HEK293 (cell line): Measurements from ENCODE around the gene KLLN.

Experiments
- BCL11A ChIP-seq: fragments of 450-650 bp; formaldehyde crosslinking; IDR thresholded peaks from 2 replicates; pipeline ENCODE4 v1.5.1; 2016; ENCODE audit warnings: low read depth, missing biosample characterization, missing genetic modification characterization
- KLF7 ChIP-seq: fragments of 450-650 bp; formaldehyde crosslinking; IDR thresholded peaks from 2 replicates; pipeline ENCODE4 v1.5.1; 2016; ENCODE audit warnings: missing biosample characterization, missing genetic modification characterization, borderline replicate concordance
- ZBTB20 ChIP-seq: fragments of 450-650 bp; formaldehyde crosslinking; IDR thresholded peaks from 2 replicates; pipeline ENCODE4 v1.5.1; 2016; ENCODE audit warnings: missing biosample characterization, missing genetic modification characterization
- ZNF10 ChIP-seq: fragments of 450-650 bp; formaldehyde crosslinking; IDR thresholded peaks from 2 replicates; pipeline ENCODE4 v1.5.1; 2017; ENCODE audit warnings: missing biosample characterization, missing genetic modification characterization
- ZNF184 ChIP-seq: fragments of 450-650 bp; IDR thresholded peaks from 2 replicates; pipeline ENCODE4 v1.5.1; 2018; ENCODE audit warnings: missing biosample characterization, mild to moderate bottlenecking, missing genetic modification characterization
- ZNF501 ChIP-seq: fragments of 450-650 bp; formaldehyde crosslinking; IDR thresholded peaks from 2 replicates; pipeline ENCODE4 v1.5.1; 2016; ENCODE audit warnings: missing biosample characterization, missing genetic modification characterization
- ZNF561 ChIP-seq: fragments of 450-650 bp; IDR thresholded peaks from 2 replicates; pipeline ENCODE4 v1.5.1; 2018; ENCODE audit warnings: missing biosample characterization, missing genetic modification characterization, borderline replicate concordance
- ZXDB ChIP-seq: fragments of 450-650 bp; formaldehyde crosslinking; IDR thresholded peaks from 2 replicates; pipeline ENCODE4 v1.5.1; 2016; ENCODE audit warnings: missing biosample characterization, missing genetic modification characterization
- TF ChIP-seq, protein P1 (sequence below): fragments of 450-650 bp; formaldehyde crosslinking; IDR thresholded peaks from 2 replicates; pipeline ENCODE4 v1.5.1; 2016; ENCODE audit warnings: missing biosample characterization, missing genetic modification characterization
- TF ChIP-seq, protein P2 (sequence below): fragments of 450-650 bp; formaldehyde crosslinking; IDR thresholded peaks from 2 replicates; pipeline ENCODE4 v1.5.1; 2016; ENCODE audit warnings: missing biosample characterization, missing genetic modification characterization
- TF ChIP-seq, protein P3 (sequence below): fragments of 450-650 bp; formaldehyde crosslinking; IDR thresholded peaks from 2 replicates; pipeline ENCODE4 v1.5.1; 2016; ENCODE audit warnings: missing biosample characterization, missing genetic modification characterization
- TF ChIP-seq, protein P4 (sequence below): fragments of 450-650 bp; formaldehyde crosslinking; IDR thresholded peaks from 2 replicates; pipeline ENCODE4 v1.5.1; 2016; ENCODE audit warnings: missing biosample characterization, missing genetic modification characterization
- TF ChIP-seq, protein P5 (sequence below): fragments of 450-650 bp; formaldehyde crosslinking; IDR thresholded peaks from 2 replicates; pipeline ENCODE4 v1.5.1; 2017; ENCODE audit warnings: missing biosample characterization, missing genetic modification characterization
- TF ChIP-seq, protein P6 (sequence below): fragments of 450-650 bp; IDR thresholded peaks from 2 replicates; pipeline ENCODE4 v1.5.1; 2018; ENCODE audit warnings: missing biosample characterization, missing genetic modification characterization
- TF ChIP-seq, protein P7 (sequence below): fragments of 450-650 bp; formaldehyde crosslinking; IDR thresholded peaks from 2 replicates; pipeline ENCODE4 v1.5.1; 2017; ENCODE audit warnings: missing biosample characterization, mild to moderate bottlenecking, missing genetic modification characterization, moderate library complexity
- TF ChIP-seq, protein P8 (sequence below): fragments of 450-650 bp; formaldehyde crosslinking; IDR thresholded peaks from 2 replicates; pipeline ENCODE4 v1.5.1; 2016; ENCODE audit warnings: missing biosample characterization, missing genetic modification characterization
- TF ChIP-seq, protein P9 (sequence below): fragments of 450-650 bp; formaldehyde crosslinking; IDR thresholded peaks from 2 replicates; pipeline ENCODE4 v1.5.1; 2016; ENCODE audit warnings: missing biosample characterization, missing genetic modification characterization

Gene KLLN

DNA sequence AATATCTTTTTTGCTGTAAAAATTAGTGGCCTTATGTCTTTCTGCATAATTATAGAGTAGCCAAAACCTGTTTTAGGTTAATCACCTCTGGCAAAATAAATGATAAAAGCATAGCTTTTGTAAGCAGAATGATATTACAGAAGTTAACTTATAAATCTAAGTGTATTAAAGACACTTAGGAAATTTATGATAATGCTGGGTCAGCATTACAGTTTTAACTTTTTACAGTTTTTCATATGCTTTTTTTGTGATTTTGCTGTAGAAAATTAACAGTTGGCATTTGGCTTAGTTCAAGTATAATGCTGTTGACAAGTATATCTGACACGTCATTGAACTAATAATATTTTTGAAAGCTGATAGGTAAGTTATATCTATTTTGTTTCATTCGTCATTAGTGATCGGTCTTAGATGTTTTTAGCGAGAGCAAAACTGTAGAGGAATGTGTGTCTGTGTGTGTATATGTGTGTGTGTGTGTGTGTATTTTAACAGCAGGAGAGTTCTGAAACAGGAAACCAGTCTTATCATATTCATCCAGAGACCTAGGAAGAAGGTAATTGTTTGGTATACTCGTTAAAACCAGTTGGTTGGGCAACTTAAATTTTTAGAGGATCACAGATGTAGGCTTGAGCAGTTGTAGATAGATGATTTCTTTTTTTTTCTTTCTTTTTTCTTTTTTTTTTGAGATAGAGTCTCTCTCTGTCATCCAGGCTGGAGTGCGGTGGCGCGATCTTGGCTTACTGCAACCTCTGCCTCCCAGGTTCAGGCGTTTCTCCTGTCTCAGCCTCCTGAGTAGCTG, 15.5 kb upstream of the KLLN start (continued):
- TF ChIP-seq, protein P1, sequence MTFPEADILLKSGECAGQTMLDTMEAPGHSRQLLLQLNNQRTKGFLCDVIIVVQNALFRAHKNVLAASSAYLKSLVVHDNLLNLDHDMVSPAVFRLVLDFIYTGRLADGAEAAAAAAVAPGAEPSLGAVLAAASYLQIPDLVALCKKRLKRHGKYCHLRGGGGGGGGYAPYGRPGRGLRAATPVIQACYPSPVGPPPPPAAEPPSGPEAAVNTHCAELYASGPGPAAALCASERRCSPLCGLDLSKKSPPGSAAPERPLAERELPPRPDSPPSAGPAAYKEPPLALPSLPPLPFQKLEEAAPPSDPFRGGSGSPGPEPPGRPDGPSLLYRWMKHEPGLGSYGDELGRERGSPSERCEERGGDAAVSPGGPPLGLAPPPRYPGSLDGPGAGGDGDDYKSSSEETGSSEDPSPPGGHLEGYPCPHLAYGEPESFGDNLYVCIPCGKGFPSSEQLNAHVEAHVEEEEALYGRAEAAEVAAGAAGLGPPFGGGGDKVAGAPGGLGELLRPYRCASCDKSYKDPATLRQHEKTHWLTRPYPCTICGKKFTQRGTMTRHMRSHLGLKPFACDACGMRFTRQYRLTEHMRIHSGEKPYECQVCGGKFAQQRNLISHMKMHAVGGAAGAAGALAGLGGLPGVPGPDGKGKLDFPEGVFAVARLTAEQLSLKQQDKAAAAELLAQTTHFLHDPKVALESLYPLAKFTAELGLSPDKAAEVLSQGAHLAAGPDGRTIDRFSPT (tag by site-specific recombination) = peak; percentile 66; the same call in 1 of the 2 replicates
- TF ChIP-seq, protein P2, sequence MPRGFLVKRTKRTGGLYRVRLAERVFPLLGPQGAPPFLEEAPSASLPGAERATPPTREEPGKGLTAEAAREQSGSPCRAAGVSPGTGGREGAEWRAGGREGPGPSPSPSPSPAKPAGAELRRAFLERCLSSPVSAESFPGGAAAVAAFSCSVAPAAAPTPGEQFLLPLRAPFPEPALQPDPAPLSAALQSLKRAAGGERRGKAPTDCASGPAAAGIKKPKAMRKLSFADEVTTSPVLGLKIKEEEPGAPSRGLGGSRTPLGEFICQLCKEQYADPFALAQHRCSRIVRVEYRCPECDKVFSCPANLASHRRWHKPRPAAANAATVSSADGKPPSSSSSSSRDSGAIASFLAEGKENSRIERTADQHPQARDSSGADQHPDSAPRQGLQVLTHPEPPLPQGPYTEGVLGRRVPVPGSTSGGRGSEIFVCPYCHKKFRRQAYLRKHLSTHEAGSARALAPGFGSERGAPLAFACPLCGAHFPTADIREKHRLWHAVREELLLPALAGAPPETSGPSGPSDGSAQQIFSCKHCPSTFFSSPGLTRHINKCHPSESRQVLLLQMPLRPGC (tag by site-specific recombination) = peak; percentile 99
- TF ChIP-seq, protein P3, sequence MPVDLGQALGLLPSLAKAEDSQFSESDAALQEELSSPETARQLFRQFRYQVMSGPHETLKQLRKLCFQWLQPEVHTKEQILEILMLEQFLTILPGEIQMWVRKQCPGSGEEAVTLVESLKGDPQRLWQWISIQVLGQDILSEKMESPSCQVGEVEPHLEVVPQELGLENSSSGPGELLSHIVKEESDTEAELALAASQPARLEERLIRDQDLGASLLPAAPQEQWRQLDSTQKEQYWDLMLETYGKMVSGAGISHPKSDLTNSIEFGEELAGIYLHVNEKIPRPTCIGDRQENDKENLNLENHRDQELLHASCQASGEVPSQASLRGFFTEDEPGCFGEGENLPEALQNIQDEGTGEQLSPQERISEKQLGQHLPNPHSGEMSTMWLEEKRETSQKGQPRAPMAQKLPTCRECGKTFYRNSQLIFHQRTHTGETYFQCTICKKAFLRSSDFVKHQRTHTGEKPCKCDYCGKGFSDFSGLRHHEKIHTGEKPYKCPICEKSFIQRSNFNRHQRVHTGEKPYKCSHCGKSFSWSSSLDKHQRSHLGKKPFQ (tag by site-specific recombination) = peak; percentile 93
- TF ChIP-seq ZNF10 (peak; percentile 57; the same call in 1 of the 2 replicates), ZNF501 (peak; percentile 81), KLF7 (tag by site-specific recombination) (peak; percentile 75; the same call in 1 of the 2 replicates), BCL11A (peak; percentile 72; the same call in 1 of the 2 replicates), ZBTB20 (no peak), ZXDB (tag by site-specific recombination) (peak; percentile 96), ZNF184 (tag by site-specific recombination) (no peak), ZNF561 (tag by site-specific recombination) (0 out of 2 replicates have a peak, but pooled peaks have one; percentile 21)
- TF ChIP-seq, protein P4, sequence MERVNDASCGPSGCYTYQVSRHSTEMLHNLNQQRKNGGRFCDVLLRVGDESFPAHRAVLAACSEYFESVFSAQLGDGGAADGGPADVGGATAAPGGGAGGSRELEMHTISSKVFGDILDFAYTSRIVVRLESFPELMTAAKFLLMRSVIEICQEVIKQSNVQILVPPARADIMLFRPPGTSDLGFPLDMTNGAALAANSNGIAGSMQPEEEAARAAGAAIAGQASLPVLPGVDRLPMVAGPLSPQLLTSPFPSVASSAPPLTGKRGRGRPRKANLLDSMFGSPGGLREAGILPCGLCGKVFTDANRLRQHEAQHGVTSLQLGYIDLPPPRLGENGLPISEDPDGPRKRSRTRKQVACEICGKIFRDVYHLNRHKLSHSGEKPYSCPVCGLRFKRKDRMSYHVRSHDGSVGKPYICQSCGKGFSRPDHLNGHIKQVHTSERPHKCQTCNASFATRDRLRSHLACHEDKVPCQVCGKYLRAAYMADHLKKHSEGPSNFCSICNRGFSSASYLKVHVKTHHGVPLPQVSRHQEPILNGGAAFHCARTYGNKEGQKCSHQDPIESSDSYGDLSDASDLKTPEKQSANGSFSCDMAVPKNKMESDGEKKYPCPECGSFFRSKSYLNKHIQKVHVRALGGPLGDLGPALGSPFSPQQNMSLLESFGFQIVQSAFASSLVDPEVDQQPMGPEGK (tag by site-specific recombination) = 0 out of 2 replicates have a peak, but pooled peaks have one; percentile 36
- TF ChIP-seq, protein P5, sequence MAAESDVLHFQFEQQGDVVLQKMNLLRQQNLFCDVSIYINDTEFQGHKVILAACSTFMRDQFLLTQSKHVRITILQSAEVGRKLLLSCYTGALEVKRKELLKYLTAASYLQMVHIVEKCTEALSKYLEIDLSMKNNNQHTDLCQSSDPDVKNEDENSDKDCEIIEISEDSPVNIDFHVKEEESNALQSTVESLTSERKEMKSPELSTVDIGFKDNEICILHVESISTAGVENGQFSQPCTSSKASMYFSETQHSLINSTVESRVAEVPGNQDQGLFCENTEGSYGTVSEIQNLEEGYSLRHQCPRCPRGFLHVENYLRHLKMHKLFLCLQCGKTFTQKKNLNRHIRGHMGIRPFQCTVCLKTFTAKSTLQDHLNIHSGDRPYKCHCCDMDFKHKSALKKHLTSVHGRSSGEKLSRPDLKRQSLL (tag by site-specific recombination) = no peak
- TF ChIP-seq, protein P6, sequence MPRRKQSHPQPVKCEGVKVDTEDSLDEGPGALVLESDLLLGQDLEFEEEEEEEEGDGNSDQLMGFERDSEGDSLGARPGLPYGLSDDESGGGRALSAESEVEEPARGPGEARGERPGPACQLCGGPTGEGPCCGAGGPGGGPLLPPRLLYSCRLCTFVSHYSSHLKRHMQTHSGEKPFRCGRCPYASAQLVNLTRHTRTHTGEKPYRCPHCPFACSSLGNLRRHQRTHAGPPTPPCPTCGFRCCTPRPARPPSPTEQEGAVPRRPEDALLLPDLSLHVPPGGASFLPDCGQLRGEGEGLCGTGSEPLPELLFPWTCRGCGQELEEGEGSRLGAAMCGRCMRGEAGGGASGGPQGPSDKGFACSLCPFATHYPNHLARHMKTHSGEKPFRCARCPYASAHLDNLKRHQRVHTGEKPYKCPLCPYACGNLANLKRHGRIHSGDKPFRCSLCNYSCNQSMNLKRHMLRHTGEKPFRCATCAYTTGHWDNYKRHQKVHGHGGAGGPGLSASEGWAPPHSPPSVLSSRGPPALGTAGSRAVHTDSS (tag by site-specific recombination) = no peak
- TF ChIP-seq, protein P7, sequence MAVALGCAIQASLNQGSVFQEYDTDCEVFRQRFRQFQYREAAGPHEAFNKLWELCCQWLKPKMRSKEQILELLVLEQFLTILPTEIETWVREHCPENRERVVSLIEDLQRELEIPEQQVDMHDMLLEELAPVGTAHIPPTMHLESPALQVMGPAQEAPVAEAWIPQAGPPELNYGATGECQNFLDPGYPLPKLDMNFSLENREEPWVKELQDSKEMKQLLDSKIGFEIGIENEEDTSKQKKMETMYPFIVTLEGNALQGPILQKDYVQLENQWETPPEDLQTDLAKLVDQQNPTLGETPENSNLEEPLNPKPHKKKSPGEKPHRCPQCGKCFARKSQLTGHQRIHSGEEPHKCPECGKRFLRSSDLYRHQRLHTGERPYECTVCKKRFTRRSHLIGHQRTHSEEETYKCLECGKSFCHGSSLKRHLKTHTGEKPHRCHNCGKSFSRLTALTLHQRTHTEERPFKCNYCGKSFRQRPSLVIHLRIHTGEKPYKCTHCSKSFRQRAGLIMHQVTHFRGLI (tag by site-specific recombination) = peak; percentile 92
- TF ChIP-seq, protein P8, sequence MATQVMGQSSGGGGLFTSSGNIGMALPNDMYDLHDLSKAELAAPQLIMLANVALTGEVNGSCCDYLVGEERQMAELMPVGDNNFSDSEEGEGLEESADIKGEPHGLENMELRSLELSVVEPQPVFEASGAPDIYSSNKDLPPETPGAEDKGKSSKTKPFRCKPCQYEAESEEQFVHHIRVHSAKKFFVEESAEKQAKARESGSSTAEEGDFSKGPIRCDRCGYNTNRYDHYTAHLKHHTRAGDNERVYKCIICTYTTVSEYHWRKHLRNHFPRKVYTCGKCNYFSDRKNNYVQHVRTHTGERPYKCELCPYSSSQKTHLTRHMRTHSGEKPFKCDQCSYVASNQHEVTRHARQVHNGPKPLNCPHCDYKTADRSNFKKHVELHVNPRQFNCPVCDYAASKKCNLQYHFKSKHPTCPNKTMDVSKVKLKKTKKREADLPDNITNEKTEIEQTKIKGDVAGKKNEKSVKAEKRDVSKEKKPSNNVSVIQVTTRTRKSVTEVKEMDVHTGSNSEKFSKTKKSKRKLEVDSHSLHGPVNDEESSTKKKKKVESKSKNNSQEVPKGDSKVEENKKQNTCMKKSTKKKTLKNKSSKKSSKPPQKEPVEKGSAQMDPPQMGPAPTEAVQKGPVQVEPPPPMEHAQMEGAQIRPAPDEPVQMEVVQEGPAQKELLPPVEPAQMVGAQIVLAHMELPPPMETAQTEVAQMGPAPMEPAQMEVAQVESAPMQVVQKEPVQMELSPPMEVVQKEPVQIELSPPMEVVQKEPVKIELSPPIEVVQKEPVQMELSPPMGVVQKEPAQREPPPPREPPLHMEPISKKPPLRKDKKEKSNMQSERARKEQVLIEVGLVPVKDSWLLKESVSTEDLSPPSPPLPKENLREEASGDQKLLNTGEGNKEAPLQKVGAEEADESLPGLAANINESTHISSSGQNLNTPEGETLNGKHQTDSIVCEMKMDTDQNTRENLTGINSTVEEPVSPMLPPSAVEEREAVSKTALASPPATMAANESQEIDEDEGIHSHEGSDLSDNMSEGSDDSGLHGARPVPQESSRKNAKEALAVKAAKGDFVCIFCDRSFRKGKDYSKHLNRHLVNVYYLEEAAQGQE (tag by site-specific recombination) = 0 out of 2 replicates have a peak, but pooled peaks have one; percentile 12
- TF ChIP-seq, protein P9, sequence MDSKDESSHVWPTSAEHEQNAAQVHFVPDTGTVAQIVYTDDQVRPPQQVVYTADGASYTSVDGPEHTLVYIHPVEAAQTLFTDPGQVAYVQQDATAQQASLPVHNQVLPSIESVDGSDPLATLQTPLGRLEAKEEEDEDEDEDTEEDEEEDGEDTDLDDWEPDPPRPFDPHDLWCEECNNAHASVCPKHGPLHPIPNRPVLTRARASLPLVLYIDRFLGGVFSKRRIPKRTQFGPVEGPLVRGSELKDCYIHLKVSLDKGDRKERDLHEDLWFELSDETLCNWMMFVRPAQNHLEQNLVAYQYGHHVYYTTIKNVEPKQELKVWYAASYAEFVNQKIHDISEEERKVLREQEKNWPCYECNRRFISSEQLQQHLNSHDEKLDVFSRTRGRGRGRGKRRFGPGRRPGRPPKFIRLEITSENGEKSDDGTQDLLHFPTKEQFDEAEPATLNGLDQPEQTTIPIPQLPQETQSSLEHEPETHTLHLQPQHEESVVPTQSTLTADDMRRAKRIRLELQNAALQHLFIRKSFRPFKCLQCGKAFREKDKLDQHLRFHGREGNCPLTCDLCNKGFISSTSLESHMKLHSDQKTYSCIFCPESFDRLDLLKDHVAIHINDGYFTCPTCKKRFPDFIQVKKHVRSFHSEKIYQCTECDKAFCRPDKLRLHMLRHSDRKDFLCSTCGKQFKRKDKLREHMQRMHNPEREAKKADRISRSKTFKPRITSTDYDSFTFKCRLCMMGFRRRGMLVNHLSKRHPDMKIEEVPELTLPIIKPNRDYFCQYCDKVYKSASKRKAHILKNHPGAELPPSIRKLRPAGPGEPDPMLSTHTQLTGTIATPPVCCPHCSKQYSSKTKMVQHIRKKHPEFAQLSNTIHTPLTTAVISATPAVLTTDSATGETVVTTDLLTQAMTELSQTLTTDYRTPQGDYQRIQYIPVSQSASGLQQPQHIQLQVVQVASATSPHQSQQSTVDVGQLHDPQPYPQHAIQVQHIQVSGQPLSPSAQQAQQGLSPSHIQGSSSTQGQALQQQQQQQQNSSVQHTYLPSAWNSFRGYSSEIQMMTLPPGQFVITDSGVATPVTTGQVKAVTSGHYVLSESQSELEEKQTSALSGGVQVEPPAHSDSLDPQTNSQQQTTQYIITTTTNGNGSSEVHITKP (tag by site-specific recombination) = peak; percentile 51
